Astrocyte (in vitro differentiated cells and primary cell): ENCODE measurements around the gene CALCOCO2. TPM values are rescaled to one million over a fixed set of nuclear protein-coding genes. Genes with fewer than 3 reads are reported as not detected.
"Not testable (repeated sequence)": the region's sequence is repeated elsewhere in the genome, so short reads cannot be mapped to it uniquely, and the experiment has no call there.

Source experiments
- DNase-seq: peaks from one replicate; pipeline ENCODE4 v3.0.0-alpha.2; 2010; ENCODE audit warnings: low read depth
- FAIRE-seq: peaks from 2 replicates; lab custom pipeline; 2011; peaks lifted over from hg19 to GRCh38; lab: Jason Lieb, UNC
- H2AFZ ChIP-seq: 2 replicates; pipeline ENCODE4 v1.6.0; 2012; ENCODE audit warnings: low read depth, low read length, inconsistent platforms
- H3K27ac ChIP-seq: 2 replicates; pipeline ENCODE4 v1.5.1; 2011; ENCODE audit warnings: low read depth, low read length, inconsistent platforms
- H3K27me3 ChIP-seq: 2 replicates; pipeline ENCODE4 v1.6.0; 2011; ENCODE audit warnings: low read length, inconsistent platforms; ENCODE audit not compliant: insufficient read depth
- H3K36me3 ChIP-seq: 2 replicates; pipeline ENCODE4 v1.5.1; 2011; ENCODE audit warnings: low read length, inconsistent platforms; ENCODE audit not compliant: insufficient read depth
- H3K4me1 ChIP-seq: 2 replicates; pipeline ENCODE4 v1.5.1; 2011; ENCODE audit warnings: low read length, inconsistent platforms; ENCODE audit not compliant: insufficient read depth
- H3K4me2 ChIP-seq: 2 replicates; pipeline ENCODE4 v1.6.0; 2012; ENCODE audit warnings: low read length, inconsistent platforms
- H3K4me3 ChIP-seq: 2 replicates; pipeline ENCODE4 v1.5.1; 2011; ENCODE audit warnings: low read depth, mild to moderate bottlenecking, low read length, inconsistent platforms; ENCODE audit not compliant: insufficient read depth
- H3K79me2 ChIP-seq: 2 replicates; pipeline ENCODE4 v1.6.0; 2012; ENCODE audit warnings: mild to moderate bottlenecking, low read length, inconsistent platforms; ENCODE audit not compliant: insufficient read depth
- H3K9ac ChIP-seq: 2 replicates; pipeline ENCODE4 v1.6.0; 2012; ENCODE audit warnings: mild to moderate bottlenecking, low read length, inconsistent platforms
- H3K9me3 ChIP-seq: 2 replicates; pipeline ENCODE4 v1.5.1; 2012; ENCODE audit warnings: low read depth, mild to moderate bottlenecking, low read length, inconsistent platforms; ENCODE audit not compliant: insufficient read depth
- H4K20me1 ChIP-seq: 2 replicates; pipeline ENCODE4 v1.6.0; 2012; ENCODE audit warnings: low read length, inconsistent platforms; ENCODE audit not compliant: insufficient read depth
- H3K27ac Mint-ChIP-seq: one replicate; pipeline ENCODE4 v1.8.0; 2021; ENCODE audit warnings: mild to moderate bottlenecking, mixed read lengths; ENCODE audit not compliant: unreplicated experiment
- H3K27me3 Mint-ChIP-seq: one replicate; pipeline ENCODE4 v1.8.0; 2021; ENCODE audit warnings: low read depth, mixed read lengths; ENCODE audit not compliant: unreplicated experiment
- H3K36me3 Mint-ChIP-seq: one replicate; pipeline ENCODE4 v1.8.0; 2021; ENCODE audit warnings: low read depth, mixed read lengths; ENCODE audit not compliant: unreplicated experiment
- H3K4me1 Mint-ChIP-seq: one replicate; pipeline ENCODE4 v1.8.0; 2021; ENCODE audit warnings: low read depth, mixed read lengths; ENCODE audit not compliant: unreplicated experiment
- H3K4me3 Mint-ChIP-seq: one replicate; pipeline ENCODE4 v1.8.0; 2021; ENCODE audit warnings: mild to moderate bottlenecking, moderate library complexity, mixed read lengths; ENCODE audit not compliant: unreplicated experiment
- H3K9me3 Mint-ChIP-seq: one replicate; pipeline ENCODE4 v1.8.0; 2021; ENCODE audit warnings: mild to moderate bottlenecking, mixed read lengths; ENCODE audit not compliant: unreplicated experiment
- EZH2 ChIP-seq: IDR thresholded peaks from 2 replicates; pipeline ENCODE4 v1.6.1; 2012; ENCODE audit warnings: mild to moderate bottlenecking, low read length, inconsistent platforms; ENCODE audit not compliant: insufficient read depth
- total RNA-seq: library from RNA; stranded (reverse); gene quantifications from 2 replicates; pipeline ENCODE4 v1.2.1, GENCODE V29; 2021
- TF ChIP-seq, protein P1 (sequence below): IDR thresholded peaks from 2 replicates; pipeline ENCODE4 v1.5.1; 2011; ENCODE audit warnings: low read depth, mild to moderate bottlenecking, inconsistent platforms, low read length, moderate library complexity; ENCODE audit not compliant: insufficient read depth

The CALCOCO2 gene
- total RNA-seq, 1 donor from 2014 or later: 73.8 TPM

DNA sequence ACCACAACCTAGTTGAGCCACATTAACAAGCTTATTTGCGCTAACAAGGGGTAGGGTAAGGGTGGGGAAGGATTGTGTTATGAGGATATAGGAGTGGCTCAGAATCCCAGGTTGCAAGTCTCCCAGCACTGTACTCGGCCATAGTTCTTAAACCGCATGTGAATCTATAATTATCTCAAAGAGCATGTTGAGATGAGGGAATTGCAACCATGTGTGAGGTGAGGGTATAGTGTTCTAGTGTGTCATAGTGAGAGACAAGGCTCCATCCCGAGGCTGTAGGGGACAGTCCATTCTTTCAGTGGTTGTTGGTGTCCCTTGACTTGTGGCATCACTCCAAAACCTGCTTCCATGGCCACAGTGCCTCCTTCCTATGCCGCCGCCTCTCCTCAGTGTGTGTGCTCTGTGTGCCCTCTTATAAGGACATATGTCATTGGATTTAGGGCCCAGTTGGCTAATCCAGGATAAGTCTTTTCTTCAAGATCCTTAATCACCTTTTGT is 39.0 kb downstream of the CALCOCO2 start:
- Histone ChIP-seq H3K36me3 (peaks cover under 1% of the 10 kb centered on the region), H4K20me1 (no peaks in the 10 kb centered on the region), H3K9ac (no peak overlapping the region), H3K4me1 (no peaks in the 10 kb centered on the region), H3K4me2 (no peak overlapping the region), H3K4me3 (no peak overlapping the region), H3K79me2 (no peaks in the 10 kb centered on the region), H3K27me3 (peaks cover 17% of the 10 kb centered on the region), H3K9me3 (no peaks in the 10 kb centered on the region), H3K27ac (no peak overlapping the region), H2AFZ (no peak overlapping the region)
- no peak for DNase-seq
- Mint-ChIP-seq H3K27me3 (peaks cover 7% of the 10 kb centered on the region), H3K4me3 (no peak overlapping the region), H3K27ac (no peak overlapping the region), H3K36me3 (peaks cover 7% of the 10 kb centered on the region), H3K4me1 (peaks cover 5% of the 10 kb centered on the region), H3K9me3 (no peaks in the 10 kb centered on the region)
- no peak for TF ChIP-seq EZH2
- TF ChIP-seq, protein P1, sequence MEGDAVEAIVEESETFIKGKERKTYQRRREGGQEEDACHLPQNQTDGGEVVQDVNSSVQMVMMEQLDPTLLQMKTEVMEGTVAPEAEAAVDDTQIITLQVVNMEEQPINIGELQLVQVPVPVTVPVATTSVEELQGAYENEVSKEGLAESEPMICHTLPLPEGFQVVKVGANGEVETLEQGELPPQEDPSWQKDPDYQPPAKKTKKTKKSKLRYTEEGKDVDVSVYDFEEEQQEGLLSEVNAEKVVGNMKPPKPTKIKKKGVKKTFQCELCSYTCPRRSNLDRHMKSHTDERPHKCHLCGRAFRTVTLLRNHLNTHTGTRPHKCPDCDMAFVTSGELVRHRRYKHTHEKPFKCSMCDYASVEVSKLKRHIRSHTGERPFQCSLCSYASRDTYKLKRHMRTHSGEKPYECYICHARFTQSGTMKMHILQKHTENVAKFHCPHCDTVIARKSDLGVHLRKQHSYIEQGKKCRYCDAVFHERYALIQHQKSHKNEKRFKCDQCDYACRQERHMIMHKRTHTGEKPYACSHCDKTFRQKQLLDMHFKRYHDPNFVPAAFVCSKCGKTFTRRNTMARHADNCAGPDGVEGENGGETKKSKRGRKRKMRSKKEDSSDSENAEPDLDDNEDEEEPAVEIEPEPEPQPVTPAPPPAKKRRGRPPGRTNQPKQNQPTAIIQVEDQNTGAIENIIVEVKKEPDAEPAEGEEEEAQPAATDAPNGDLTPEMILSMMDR: no peak
- FAIRE-seq: no peak

DNA sequence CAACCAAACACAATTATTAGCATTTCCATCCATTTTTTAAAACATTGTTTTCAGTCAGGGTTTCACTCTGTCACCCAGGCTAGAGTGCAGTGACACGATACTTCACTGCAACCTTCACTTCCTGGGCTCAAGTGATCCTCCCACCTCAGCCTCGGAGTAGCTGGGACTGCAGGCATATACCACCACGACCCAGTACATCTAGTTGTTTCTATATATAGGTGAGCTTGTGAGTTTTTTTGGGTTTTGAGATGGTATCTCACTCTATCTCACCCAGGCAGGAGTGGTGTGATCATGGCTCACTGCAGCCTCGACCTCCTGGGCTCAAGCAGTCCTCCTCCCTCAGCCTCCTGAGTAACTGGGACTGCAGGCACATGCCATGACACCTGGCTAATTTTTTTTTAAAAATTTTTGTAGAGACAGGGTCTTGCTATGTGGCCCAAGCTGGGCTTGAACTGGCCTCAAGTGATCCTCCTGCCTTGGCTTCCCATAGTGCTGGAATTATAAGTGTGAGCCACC is 40.3 kb downstream of the CALCOCO2 start:
- Histone ChIP-seq H2AFZ (no peak overlapping the region), H3K9ac (no peak overlapping the region), H3K9me3 (no peaks in the 10 kb centered on the region), H4K20me1 (no peaks in the 10 kb centered on the region), H3K27me3 (peaks cover 17% of the 10 kb centered on the region), H3K79me2 (no peaks in the 10 kb centered on the region), H3K4me2 (no peak overlapping the region), H3K4me1 (no peaks in the 10 kb centered on the region), H3K27ac (no peak overlapping the region), H3K36me3 (no peaks in the 10 kb centered on the region), H3K4me3 (no peak overlapping the region)
- Mint-ChIP-seq H3K9me3 (peaks cover 1% of the 10 kb centered on the region), H3K36me3 (peaks cover 6% of the 10 kb centered on the region), H3K4me3 (no peak overlapping the region), H3K4me1 (peaks cover 5% of the 10 kb centered on the region), H3K27ac (no peak overlapping the region), H3K27me3 (peaks cover 7% of the 10 kb centered on the region)
- DNase-seq (no peak), FAIRE-seq (no peak)
- TF ChIP-seq EZH2: no peak
- TF ChIP-seq, protein P1: no peak

DNA sequence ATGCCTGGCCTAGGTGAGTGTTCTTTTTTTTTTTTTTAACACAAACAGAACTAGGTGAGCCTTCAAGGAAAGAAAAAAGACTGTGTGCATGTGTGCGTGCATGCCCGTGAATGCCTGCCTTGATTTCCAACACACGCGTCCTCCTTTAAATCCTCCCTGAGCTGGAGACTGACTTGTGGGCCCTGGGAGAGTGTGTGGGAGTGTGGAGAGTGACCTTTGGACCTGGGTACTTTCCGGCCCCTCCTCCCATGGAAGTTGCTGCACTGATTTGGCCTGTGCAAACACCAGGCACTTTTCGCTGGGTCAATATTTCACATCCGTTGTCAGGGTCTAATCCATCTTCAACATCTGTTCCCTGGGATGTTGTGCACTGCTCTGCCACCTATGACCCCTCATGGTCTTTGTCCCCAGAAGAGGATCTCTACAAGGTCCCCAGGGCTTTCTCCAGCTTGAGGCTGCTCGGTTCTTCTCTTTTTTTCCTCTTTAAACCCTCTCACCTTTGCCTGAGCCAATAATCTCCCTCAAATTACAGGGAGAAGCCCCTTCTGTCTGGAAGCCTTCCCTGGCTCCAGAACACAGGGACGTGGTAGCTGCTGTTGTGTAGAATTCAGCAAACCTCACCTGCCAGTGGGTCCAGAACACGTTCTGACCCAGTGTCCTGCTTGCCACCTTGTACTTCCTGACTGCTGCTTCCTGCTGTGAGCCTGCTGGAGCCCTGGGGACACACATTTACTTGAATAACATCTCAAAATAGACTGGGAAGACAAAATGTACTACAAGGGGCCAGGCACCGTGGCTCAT is 40.9 kb downstream of the CALCOCO2 start:
- no peak overlapping the region for H3K4me3 ChIP-seq
- no peak for DNase-seq

DNA sequence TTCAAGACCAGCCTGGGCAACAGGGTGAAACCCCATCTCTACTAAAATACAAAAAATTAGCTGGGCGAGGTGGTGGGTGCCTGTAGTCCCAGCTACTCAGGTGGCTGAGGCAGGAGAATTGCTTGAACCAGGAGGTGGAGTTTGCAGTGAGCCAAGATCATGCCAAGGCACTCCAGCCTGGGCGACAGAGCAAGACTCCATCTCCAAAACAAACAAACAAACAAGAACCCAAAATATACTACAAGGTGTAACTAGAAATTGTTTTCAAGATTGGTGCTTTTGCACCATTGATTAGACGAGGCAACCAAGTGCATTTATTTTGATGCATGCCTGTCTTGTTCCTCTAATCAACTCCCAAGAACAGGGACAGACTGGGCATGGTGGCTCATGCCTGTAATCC is 41.6 kb downstream of the CALCOCO2 start:
- not testable (repeated sequence) for H3K4me3 Mint-ChIP-seq, H3K27ac ChIP-seq, H3K9ac ChIP-seq, H3K4me3 ChIP-seq, H3K4me1 ChIP-seq, H3K9me3 Mint-ChIP-seq, H2AFZ ChIP-seq, H3K9me3 ChIP-seq, H4K20me1 ChIP-seq, FAIRE-seq, DNase-seq, H3K36me3 ChIP-seq, H3K4me1 Mint-ChIP-seq, H3K36me3 Mint-ChIP-seq, H3K4me2 ChIP-seq, H3K27me3 Mint-ChIP-seq, H3K79me2 ChIP-seq
- H3K27ac Mint-ChIP-seq: peak overlapping the region; percentile 50
- H3K27me3 ChIP-seq: peaks cover 22% of the 10 kb centered on the region

More for the DNA sequence above, 40.9 kb downstream of the CALCOCO2 start:
- peaks cover 7% of the 10 kb centered on the region for H3K27me3 Mint-ChIP-seq
- H3K79me2 ChIP-seq: no peaks in the 10 kb centered on the region
- peaks cover 3% of the 10 kb centered on the region for H3K36me3 Mint-ChIP-seq
- no peak overlapping the region for H3K4me3 Mint-ChIP-seq
- no peak for FAIRE-seq
- peak overlapping the region; percentile 50 for H3K27ac Mint-ChIP-seq
- H3K9me3 ChIP-seq: no peaks in the 10 kb centered on the region
- no peaks in the 10 kb centered on the region for H3K4me1 ChIP-seq
- H3K9ac ChIP-seq: no peak overlapping the region
- no peak overlapping the region for H3K4me2 ChIP-seq
- no peak overlapping the region for H2AFZ ChIP-seq
- no peaks in the 10 kb centered on the region for H4K20me1 ChIP-seq
- H3K9me3 Mint-ChIP-seq: peaks cover 1% of the 10 kb centered on the region
- no peak for TF ChIP-seq EZH2
- TF ChIP-seq, protein P1: no peak
- H3K36me3 ChIP-seq: no peaks in the 10 kb centered on the region
- H3K27ac ChIP-seq: no peak overlapping the region
- H3K4me1 Mint-ChIP-seq: peaks cover 5% of the 10 kb centered on the region
- H3K27me3 ChIP-seq: peaks cover 19% of the 10 kb centered on the region
